GM04504 (cell line): ENCODE data around the gene ADGRL3.

Source experiments
- DNase-seq: peaks from one replicate; pipeline ENCODE4 v3.0.0-alpha.2; 2012; ENCODE audit warnings: low read depth

Gene ADGRL3

GRCh38 chr4:61277785-61278760 lies 77.9 kb downstream of the ADGRL3 start:
- DNase-seq, result no peak

GRCh38 chr4:61292322-61292721 lies 92.2 kb downstream of the ADGRL3 start:
- DNase-seq, result no peak

GRCh38 chr4:61293707-61294400 lies 93.7 kb downstream of the ADGRL3 start:
- no peak for DNase-seq

GRCh38 chr4:61294936-61295335 lies 94.8 kb downstream of the ADGRL3 start:
- no peak for DNase-seq

- DNase-seq, result no peak
These were observed 96.0 kb downstream of the ADGRL3 start for GRCh38 chr4:61296144-61296543.

- DNase-seq, result no peak
These were observed 98.1 kb downstream of the ADGRL3 start for GRCh38 chr4:61298178-61298740.

- no peak for DNase-seq
These were observed 99.2 kb downstream of the ADGRL3 start for GRCh38 chr4:61299316-61299715.

- no peak for DNase-seq
These were observed 100.2 kb downstream of the ADGRL3 start for GRCh38 chr4:61300266-61300844.

- no peak for DNase-seq
These were observed 101.1 kb downstream of the ADGRL3 start for GRCh38 chr4:61301271-61301670.

- no peak for DNase-seq
These were observed 107.9 kb downstream of the ADGRL3 start for GRCh38 chr4:61308033-61308432.

- DNase-seq, result no peak
These were observed 109.5 kb downstream of the ADGRL3 start for GRCh38 chr4:61309616-61310015.

- DNase-seq, result no peak
These were observed 112.4 kb downstream of the ADGRL3 start for GRCh38 chr4:61312526-61312925.

- no peak for DNase-seq
These were observed 118.3 kb downstream of the ADGRL3 start for GRCh38 chr4:61318431-61318830.

- DNase-seq, result no peak
These were observed 119.0 kb downstream of the ADGRL3 start for GRCh38 chr4:61319156-61319555.

- DNase-seq, result no peak
These were observed 120.0 kb downstream of the ADGRL3 start for GRCh38 chr4:61320154-61320553.

GRCh38 chr4:61320631-61321030 lies 120.5 kb downstream of the ADGRL3 start:
- no peak for DNase-seq

GRCh38 chr4:61332693-61333092 lies 132.6 kb downstream of the ADGRL3 start:
- no peak for DNase-seq

- DNase-seq, result no peak
These were observed 133.4 kb downstream of the ADGRL3 start for GRCh38 chr4:61333490-61333889.

- no peak for DNase-seq
These were observed 135.2 kb downstream of the ADGRL3 start for GRCh38 chr4:61335241-61335763.

- no peak for DNase-seq
These were observed 136.4 kb downstream of the ADGRL3 start for GRCh38 chr4:61336488-61336887.

GRCh38 chr4:61336916-61337315 lies 136.8 kb downstream of the ADGRL3 start:
- DNase-seq, result no peak

- DNase-seq, result no peak
These were observed 141.9 kb downstream of the ADGRL3 start for GRCh38 chr4:61342061-61342460.
